Mucosa of descending colon (tissue), 3 donors: ENCODE data around the gene SMG7. TPM values are rescaled to one million over a fixed set of nuclear protein-coding genes. Genes with fewer than 3 reads are reported as not detected.

Experiments used
- ATAC-seq: fragments of 200-7000 bp; cut with Tn5 transposase; one replicate; pipeline ENCODE4 v1.9.1; 2020; ENCODE audit warnings: mild to moderate bottlenecking, moderate library complexity
- DNase-seq, 3 donors: peaks; one replicate each; pipeline ENCODE4 v3.0.0-alpha.2; 2020
- H3K36me3 ChIP-seq: fragments of 200-600 bp; one replicate; pipeline ENCODE4 v1.8.0; 2021; ENCODE audit warnings: low read depth, mild to moderate bottlenecking
- H3K4me1 ChIP-seq: fragments of 200-600 bp; one replicate; pipeline ENCODE4 v1.8.0; 2021; ENCODE audit warnings: low read depth, mild to moderate bottlenecking
- H3K4me3 ChIP-seq: fragments of 200-600 bp; one replicate; pipeline ENCODE4 v1.8.0; 2021; ENCODE audit warnings: mild to moderate bottlenecking
- H3K9me3 ChIP-seq: fragments of 200-600 bp; one replicate; pipeline ENCODE4 v1.8.0; 2021; ENCODE audit warnings: mild to moderate bottlenecking
- CTCF ChIP-seq: fragments of 200-600 bp; IDR thresholded peaks from one replicate; pipeline ENCODE4 v1.8.0; 2022; ENCODE audit warnings: antibody characterized with exemption, mild to moderate bottlenecking
- intact Hi-C, 2 donors: fragments of 100-400 bp; cut with DNase I in 1 of 2; cut with micrococcal nuclease in 1 of 2; formaldehyde crosslinking; loops; one replicate each; pipeline versions ENCODE4 v1.11.0 to v1.11.1; 2022; cut with DNase I, micrococcal nuclease
- total RNA-seq, 3 donors: library from RNA; stranded (reverse); fragmentation: NEBNext Ultra II Directional in 2 of 3; extraction: Animal tissue kit (Norgen Biotek cat#: 25700) in 2 of 3; gene quantifications; one replicate each; pipeline versions ENCODE4 v1.2.1 to v1.2.4, GENCODE V29; 2021 to 2023
- donor health status: DM: no; HTN: no; CAD: no; lungs with moderate emphysema.
- donor health status: DM: no; HTN: no; CAD: no.
- donor health status: DM: no; HTN: yes; CAD: no.

SMG7 gene
- total RNA-seq, 3 donors from 2014 or later: 62.7 to 69.9 (median 66.4) TPM

GRCh38 chr1:183546427-183546826, 74.1 kb downstream of the SMG7 start:
- H3K36me3 ChIP-seq: peaks cover 28% of the 10 kb centered on the region
- TF ChIP-seq CTCF: no peak
- intact Hi-C loops: loop anchor here (10.0 kb wide), 2 partner anchors 72 to 82 kb away; partner anchors contain the start of gene SMG7 (in 1 of the 2)

GRCh38 chr1:183548116-183548515, 75.8 kb downstream of the SMG7 start:
- Histone ChIP-seq H3K9me3 (no peaks in the 10 kb centered on the region), H3K4me3 (no peak overlapping the region), H3K36me3 (peaks cover 33% of the 10 kb centered on the region), H3K4me1 (peaks cover 3% of the 10 kb centered on the region)
- TF ChIP-seq CTCF: no peak
- intact Hi-C loops: loop anchor here (10.0 kb wide), 2 partner anchors 73 to 83 kb away; partner anchors contain the start of gene SMG7 (in 1 of the 2)
- no peak for ATAC-seq
- DNase-seq: no peak

More at GRCh38 chr1:183546427-183546826, 74.1 kb downstream of the SMG7 start:
- peaks cover 3% of the 10 kb centered on the region for H3K4me1 ChIP-seq
- ATAC-seq (no peak), DNase-seq (no peak)
- no peak overlapping the region for H3K4me3 ChIP-seq
- no peaks in the 10 kb centered on the region for H3K9me3 ChIP-seq

GRCh38 chr1:183550915-183551314, 78.6 kb downstream of the SMG7 start:
- Histone ChIP-seq H3K9me3 (no peaks in the 10 kb centered on the region), H3K36me3 (peaks cover 24% of the 10 kb centered on the region), H3K4me1 (no peaks in the 10 kb centered on the region), H3K4me3 (no peak overlapping the region)
- TF ChIP-seq CTCF: no peak
- no peak for ATAC-seq
- intact Hi-C loops: no loop called here
- DNase-seq: no peak

GRCh38 chr1:183551924-183552323, 79.6 kb downstream of the SMG7 start:
- Histone ChIP-seq H3K4me1 (no peaks in the 10 kb centered on the region), H3K36me3 (peaks cover 24% of the 10 kb centered on the region), H3K9me3 (no peaks in the 10 kb centered on the region), H3K4me3 (no peak overlapping the region)
- intact Hi-C loops: no loop called here
- DNase-seq: no peak
- TF ChIP-seq CTCF: no peak
- no peak for ATAC-seq

- intact Hi-C loops: no loop called here
- peaks cover 24% of the 10 kb centered on the region for H3K36me3 ChIP-seq
- no peaks in the 10 kb centered on the region for H3K9me3 ChIP-seq
- ATAC-seq (no peak), DNase-seq (no peak)
- H3K4me1 ChIP-seq: no peaks in the 10 kb centered on the region
- no peak for TF ChIP-seq CTCF
- H3K4me3 ChIP-seq: no peak overlapping the region
Observed at GRCh38 chr1:183552441-183552840, 80.1 kb downstream of the SMG7 start.

- DNase-seq (no peak), ATAC-seq (no peak)
- H3K9me3 ChIP-seq: no peaks in the 10 kb centered on the region
- TF ChIP-seq CTCF: no peak
- H3K36me3 ChIP-seq: peaks cover 24% of the 10 kb centered on the region
- no peak overlapping the region for H3K4me3 ChIP-seq
- intact Hi-C loops: no loop called here
- no peaks in the 10 kb centered on the region for H3K4me1 ChIP-seq
Observed at GRCh38 chr1:183552891-183553290, 80.6 kb downstream of the SMG7 start.
